PC-3 (cell line): ENCODE data around the gene IL36G. TPM values are rescaled to one million over a fixed set of nuclear protein-coding genes. Genes with fewer than 3 reads are reported as not detected.

Experiments used
- ATAC-seq: fragments of 200-7000 bp; cut with Tn5 transposase; 2 replicates; pipeline ENCODE4 v1.9.1; 2020; ENCODE audit warnings: mild to moderate bottlenecking, moderate library complexity
- BruUV-seq: library from RNA; stranded (reverse); fragments of 400-500 nt; replicated peaks from 2 replicates; lab custom pipeline; 2021; lab: Mats Ljungman, UMichigan
- CTCF ChIA-PET: fragments of 300-600 bp; sonication (Branson Sonifier 250); formaldehyde crosslinking; loops from one replicate; lab custom pipeline; 2022; ENCODE audit warnings: antibody characterized with exemption; lab: Charles Lee
- POLR2A ChIA-PET: fragments of 300-600 bp; sonication (Branson Sonifier 250); formaldehyde crosslinking; loops from one replicate; lab custom pipeline; 2022; ENCODE audit warnings: antibody characterized with exemption; ENCODE audit not compliant: unreplicated experiment; lab: Charles Lee
- DNase-seq: peaks from one replicate; pipeline ENCODE4 v3.0.0-alpha.2; 2015
- H2AFZ ChIP-seq: fragments of 300-600 bp; sonication (generic); 2 replicates; pipeline ENCODE4 v1.6.0; 2016; ENCODE audit warnings: antibody characterized with exemption, low read length
- H3F3A ChIP-seq: fragments of 300-600 bp; sonication (generic); one replicate; pipeline ENCODE4 v1.6.0; 2017; ENCODE audit warnings: antibody characterized with exemption, low read length, control low read depth, mild to moderate bottlenecking; ENCODE audit not compliant: unreplicated experiment
- H3K27ac ChIP-seq: fragments of 300-600 bp; sonication (generic); 2 replicates; pipeline ENCODE4 v1.5.1; 2016; ENCODE audit warnings: mild to moderate bottlenecking, low read length
- H3K27me3 ChIP-seq: fragments of 300-600 bp; sonication (generic); 2 replicates; pipeline ENCODE4 v1.6.1; 2016; ENCODE audit warnings: low read length, mixed read lengths
- H3K36me3 ChIP-seq: fragments of 300-600 bp; sonication (generic); 2 replicates; pipeline ENCODE4 v1.6.1; 2016; ENCODE audit warnings: low read depth, mixed run types, low read length, mixed read lengths
- H3K4me1 ChIP-seq: fragments of 300-600 bp; sonication (generic); 2 replicates; pipeline ENCODE4 v1.5.1; 2016; ENCODE audit warnings: low read length; ENCODE audit not compliant: insufficient read depth
- H3K4me2 ChIP-seq: fragments of 300-600 bp; sonication (generic); 2 replicates; pipeline ENCODE4 v1.6.0; 2016; ENCODE audit warnings: low read length
- H3K4me3 ChIP-seq: fragments of 300-600 bp; sonication (generic); 2 replicates; pipeline ENCODE4 v1.5.1; 2016; ENCODE audit warnings: mild to moderate bottlenecking, low read length, mixed read lengths
- H3K79me2 ChIP-seq: fragments of 300-600 bp; sonication (generic); 2 replicates; pipeline ENCODE4 v1.6.1; 2017; ENCODE audit warnings: low read length, mixed read lengths
- H3K9ac ChIP-seq: fragments of 300-600 bp; sonication (generic); 2 replicates; pipeline ENCODE4 v1.6.0; 2016; ENCODE audit warnings: mild to moderate bottlenecking, low read length
- H3K9me2 ChIP-seq: fragments of 300-600 bp; sonication (generic); replicated peaks from 2 replicates; pipeline ENCODE4 v1.6.1; 2016; ENCODE audit warnings: mixed run types, low read length, mixed read lengths
- H3K9me3 ChIP-seq: fragments of 300-600 bp; sonication (generic); 2 replicates; pipeline ENCODE4 v1.6.1; 2016; ENCODE audit warnings: low read length, mixed read lengths
- H4K20me1 ChIP-seq: fragments of 300-600 bp; sonication (generic); 2 replicates; pipeline ENCODE4 v1.6.1; 2016; ENCODE audit warnings: low read length, mixed read lengths
- CTCF ChIP-seq: fragments of 300-600 bp; sonication (generic); conservative IDR thresholded peaks from 2 replicates; pipeline ENCODE4 v1.5.1; 2017; ENCODE audit warnings: antibody characterized with exemption, low read depth, mild to moderate bottlenecking, low read length
- EZH2 ChIP-seq: fragments of 300-600 bp; sonication (generic); IDR thresholded peaks from one replicate; pipeline ENCODE4 v1.6.1; 2017; ENCODE audit warnings: antibody characterized with exemption, mild to moderate bottlenecking, low read length; ENCODE audit not compliant: unreplicated experiment
- EZH2phosphoT487 ChIP-seq: fragments of 300-600 bp; sonication (generic); IDR thresholded peaks from 2 replicates; pipeline ENCODE4 v1.6.1; 2018; ENCODE audit warnings: mild to moderate bottlenecking, antibody characterized with exemption, low read length, borderline replicate concordance
- intact Hi-C: fragments of 100-400 bp; cut with micrococcal nuclease; formaldehyde crosslinking; loops from 2 replicates; pipeline ENCODE4 v1.9.0; 2023
- total RNA-seq: library from RNA; depleted of rRNA; stranded (reverse); fragments of >200 nt; gene quantifications from 2 replicates; pipeline ENCODE4 v1.2.3, GENCODE V29; 2014

Gene IL36G
- total RNA-seq, 1 experiment from 2014 or later: 0.62 TPM

GRCh38 chr2:112940859-112941625 lies 36.8 kb upstream of the IL36G start:
- TF ChIP-seq EZH2 (no peak), EZH2phosphoT487 (no peak), CTCF (no peak)
- Histone ChIP-seq H3K27me3 (no peaks in the 10 kb centered on the region), H3K4me3 (no peak overlapping the region), H3K9ac (no peak overlapping the region), H3K9me2 (no peaks in the 10 kb centered on the region), H3K4me2 (no peak overlapping the region), H3F3A (no peaks in the 10 kb centered on the region), H3K79me2 (no peaks in the 10 kb centered on the region), H4K20me1 (no peaks in the 10 kb centered on the region), H3K27ac (no peak overlapping the region), H2AFZ (no peak overlapping the region), H3K4me1 (peaks cover 22% of the 10 kb centered on the region), H3K9me3 (0 out of 2 replicates have a peak, but pooled peaks cover 6% of the 10 kb centered on the region), H3K36me3 (no peaks in the 10 kb centered on the region)
- no peak for DNase-seq
- POLR2A ChIA-PET: interaction anchor here (0.6 kb wide), 2 partner anchors 266 to 299 kb away, joined by 4 to 6 read pairs; no protein-coding TSS in a partner anchor
- ATAC-seq: no peak
- CTCF ChIA-PET: interaction anchor here (0.5 to 2.0 kb wide), 14 partner anchors 14 to 293 kb away, joined by 3 to 22 read pairs (median 4); partner anchors contain the start of gene IL1A
- intact Hi-C loops: loop anchor here (1.0 kb wide), 1 partner anchor 192 kb away; no protein-coding TSS in a partner anchor
- BruUV-seq: no TSS peak

GRCh38 chr2:112941753-112942653 lies 35.8 kb upstream of the IL36G start:
- CTCF ChIA-PET: interaction anchor here (0.5 to 2.0 kb wide), 16 partner anchors 14 to 469 kb away, joined by 3 to 22 read pairs (median 4); partner anchors contain the start of gene IL1A
- TF ChIP-seq EZH2phosphoT487 (no peak), EZH2 (no peak), CTCF (peak; percentile 92)

More at GRCh38 chr2:112941753-112942653, 35.8 kb upstream of the IL36G start:
- Histone ChIP-seq H4K20me1 (no peaks in the 10 kb centered on the region), H3F3A (no peaks in the 10 kb centered on the region), H3K4me2 (0 out of 2 replicates have a peak overlapping the region, but pooled peaks have one; percentile 24), H3K27me3 (no peaks in the 10 kb centered on the region), H3K4me3 (no peak overlapping the region), H2AFZ (0 out of 2 replicates have a peak overlapping the region, but pooled peaks have one; percentile 32), H3K79me2 (no peaks in the 10 kb centered on the region), H3K27ac (peak overlapping the region; percentile 14; the same call in 1 of the 2 replicates), H3K9me3 (0 out of 2 replicates have a peak, but pooled peaks cover 6% of the 10 kb centered on the region), H3K9ac (no peak overlapping the region), H3K4me1 (peaks cover 22% of the 10 kb centered on the region), H3K36me3 (no peaks in the 10 kb centered on the region), H3K9me2 (no peaks in the 10 kb centered on the region)
- POLR2A ChIA-PET: interaction anchor here (0.6 kb wide), 2 partner anchors 11 to 298 kb away, joined by 3 to 4 read pairs; no protein-coding TSS in a partner anchor
- intact Hi-C loops: loop anchor here (1.0 kb wide), 1 partner anchor 193 kb away; no protein-coding TSS in a partner anchor
- no TSS peak for BruUV-seq
- ATAC-seq (peak; percentile 92), DNase-seq (peak; percentile 87)
